ENCODE data around the gene FLT1.
A peak's percentile ranks its signal among the peaks of the same experiment; 100 is the strongest.

Gene FLT1

DNA sequence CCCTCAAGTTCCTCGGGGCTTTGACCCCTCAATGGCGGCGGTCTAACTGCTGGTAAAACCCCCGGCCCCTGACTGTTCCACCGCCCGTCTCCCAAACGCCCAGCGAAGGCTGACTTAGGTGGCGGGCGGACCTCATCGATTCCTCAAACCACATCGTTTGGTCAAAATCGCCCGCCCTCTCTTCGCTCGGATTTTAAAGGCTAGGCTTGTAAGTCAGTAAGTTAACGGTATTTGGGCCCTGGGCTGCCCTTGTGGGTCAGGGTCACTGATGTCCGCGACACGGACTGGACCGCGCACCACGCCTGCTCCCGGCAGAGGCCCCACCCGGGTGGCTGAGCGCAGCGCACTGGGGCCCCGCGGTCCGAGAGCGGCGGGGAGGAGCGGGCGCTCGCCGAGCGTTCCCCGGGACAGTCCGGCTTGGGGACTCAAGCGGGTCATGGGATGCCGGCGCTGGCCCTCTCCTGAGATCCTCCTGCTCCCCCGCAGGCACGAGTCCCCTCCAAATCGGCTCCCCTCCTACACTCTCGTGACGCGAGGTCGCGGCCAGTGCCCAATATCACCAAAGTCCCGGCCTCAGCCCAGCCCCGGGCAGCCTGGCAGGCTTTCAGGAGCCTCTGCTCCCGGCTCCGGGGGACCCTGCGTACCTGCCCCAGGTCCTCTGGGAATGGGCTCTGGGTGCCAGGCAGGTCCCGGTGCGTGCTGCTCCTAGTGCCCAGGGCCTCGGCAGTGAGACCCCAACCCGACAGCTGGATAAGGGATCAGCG, 1.0 kb downstream of the FLT1 start:
- Histone ChIP-seq H3K9ac (ENCODE audit: low read depth, low read length) (peak overlapping the region; percentile 47; the same call in 1 of the 2 replicates), H3K27ac (ENCODE audit: low read length) (no peak overlapping the region), H3K36me3 (ENCODE audit: insufficient read depth, low read length) (no peaks in the 10 kb centered on the region), H3K27me3 (ENCODE audit: insufficient read depth, low read length, poor library complexity) (peaks cover 5% of the 10 kb centered on the region), H4K20me1 (ENCODE audit: insufficient read depth, low read length) (no peaks in the 10 kb centered on the region), H3K9me3 (ENCODE audit: insufficient read depth, low read length, severe bottlenecking) (no peaks in the 10 kb centered on the region), H2AFZ (ENCODE audit: low read depth, low read length) (no peak overlapping the region), H3K4me3 (ENCODE audit: low read depth in 1 of 2, low read length in 2 of 2) (peak overlapping the region in 1 of 2 experiments; percentile 52; a peak in 2 of 4 replicates), H3K4me1 (ENCODE audit: insufficient read depth, low read length) (peaks cover 34% of the 10 kb centered on the region), H3K79me2 (ENCODE audit: insufficient read depth, low read length) (no peaks in the 10 kb centered on the region), H3K4me2 (ENCODE audit: insufficient read depth, low read length) (peak overlapping the region; percentile 62)
- TF ChIP-seq EZH2 (IDR thresholded peaks at IDR 0.05; ENCODE audit: borderline replicate concordance, low read depth, low read length, severe bottlenecking), result no peak
- TF ChIP-seq, protein P1, sequence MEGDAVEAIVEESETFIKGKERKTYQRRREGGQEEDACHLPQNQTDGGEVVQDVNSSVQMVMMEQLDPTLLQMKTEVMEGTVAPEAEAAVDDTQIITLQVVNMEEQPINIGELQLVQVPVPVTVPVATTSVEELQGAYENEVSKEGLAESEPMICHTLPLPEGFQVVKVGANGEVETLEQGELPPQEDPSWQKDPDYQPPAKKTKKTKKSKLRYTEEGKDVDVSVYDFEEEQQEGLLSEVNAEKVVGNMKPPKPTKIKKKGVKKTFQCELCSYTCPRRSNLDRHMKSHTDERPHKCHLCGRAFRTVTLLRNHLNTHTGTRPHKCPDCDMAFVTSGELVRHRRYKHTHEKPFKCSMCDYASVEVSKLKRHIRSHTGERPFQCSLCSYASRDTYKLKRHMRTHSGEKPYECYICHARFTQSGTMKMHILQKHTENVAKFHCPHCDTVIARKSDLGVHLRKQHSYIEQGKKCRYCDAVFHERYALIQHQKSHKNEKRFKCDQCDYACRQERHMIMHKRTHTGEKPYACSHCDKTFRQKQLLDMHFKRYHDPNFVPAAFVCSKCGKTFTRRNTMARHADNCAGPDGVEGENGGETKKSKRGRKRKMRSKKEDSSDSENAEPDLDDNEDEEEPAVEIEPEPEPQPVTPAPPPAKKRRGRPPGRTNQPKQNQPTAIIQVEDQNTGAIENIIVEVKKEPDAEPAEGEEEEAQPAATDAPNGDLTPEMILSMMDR (IDR thresholded peaks at IDR 0.05; ENCODE audit: borderline replicate concordance, extremely low read depth, low read length, poor library complexity, severe bottlenecking), result no peak
- no peak for ATAC-seq (ENCODE audit: insufficient read depth, low read depth)
- DNase-seq, result no peak

DNA sequence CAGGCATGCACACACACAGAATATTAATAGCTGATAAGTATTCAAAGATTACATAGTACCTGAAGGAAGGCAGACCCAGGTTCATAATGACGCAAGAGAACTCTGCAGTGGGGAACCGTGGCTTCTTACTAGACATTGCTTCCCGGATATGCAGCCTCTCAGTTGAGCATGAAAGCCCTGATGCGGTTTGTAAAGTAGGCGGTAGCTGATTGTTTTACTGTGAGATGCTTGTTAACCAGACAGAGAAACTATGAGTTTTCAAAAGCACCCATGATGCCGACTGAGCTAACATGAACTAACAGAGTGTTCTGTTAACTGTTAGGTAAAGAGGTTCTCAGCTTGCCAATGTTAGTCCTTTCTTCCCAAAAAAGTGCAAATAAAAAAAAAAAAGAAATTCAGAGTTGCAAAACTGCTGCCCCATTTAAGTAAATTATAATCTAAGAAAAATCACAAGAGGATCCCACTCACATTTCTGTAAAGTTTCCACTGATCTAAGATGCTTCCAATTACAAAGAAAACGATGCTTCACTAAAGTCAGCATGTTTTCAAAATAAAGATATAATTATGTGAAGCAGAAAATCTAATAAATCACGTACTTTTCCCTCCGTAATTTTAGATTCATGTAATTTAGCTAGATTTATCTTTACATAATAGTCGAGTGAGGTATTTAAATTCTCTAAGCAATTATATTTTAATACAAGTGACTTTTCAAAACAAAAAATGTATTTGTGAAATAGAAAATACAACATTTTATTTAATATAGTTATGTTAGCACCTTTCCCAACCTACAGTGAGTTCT, 2.2 kb downstream of the FLT1 start:
- peaks cover 34% of the 10 kb centered on the region for H3K4me1 ChIP-seq (ENCODE audit: insufficient read depth, low read length)
- 0 out of 2 replicates have a peak overlapping the region, but pooled peaks have one; percentile 0 for H3K4me2 ChIP-seq (ENCODE audit: insufficient read depth, low read length)
- no peak overlapping the region for H3K4me3 ChIP-seq (ENCODE audit: low read depth in 1 of 2, low read length in 2 of 2)
- ATAC-seq (ENCODE audit: insufficient read depth, low read depth) (peak; percentile 89), DNase-seq (peak; percentile 62)
- H3K79me2 ChIP-seq (ENCODE audit: insufficient read depth, low read length), result no peaks in the 10 kb centered on the region
- H3K27me3 ChIP-seq (ENCODE audit: insufficient read depth, low read length, poor library complexity), result peaks cover 5% of the 10 kb centered on the region
- no peak overlapping the region for H3K27ac ChIP-seq (ENCODE audit: low read length)
- TF ChIP-seq EZH2 (IDR thresholded peaks at IDR 0.05; ENCODE audit: borderline replicate concordance, low read depth, low read length, severe bottlenecking), result no peak
- TF ChIP-seq, protein P1 (IDR thresholded peaks at IDR 0.05; ENCODE audit: borderline replicate concordance, extremely low read depth, low read length, poor library complexity, severe bottlenecking), result no peak
- no peaks in the 10 kb centered on the region for H4K20me1 ChIP-seq (ENCODE audit: insufficient read depth, low read length)
- H3K36me3 ChIP-seq (ENCODE audit: insufficient read depth, low read length), result no peaks in the 10 kb centered on the region
- no peak overlapping the region for H2AFZ ChIP-seq (ENCODE audit: low read depth, low read length)
- H3K9ac ChIP-seq (ENCODE audit: low read depth, low read length), result no peak overlapping the region
- H3K9me3 ChIP-seq (ENCODE audit: insufficient read depth, low read length, severe bottlenecking), result no peaks in the 10 kb centered on the region

DNA sequence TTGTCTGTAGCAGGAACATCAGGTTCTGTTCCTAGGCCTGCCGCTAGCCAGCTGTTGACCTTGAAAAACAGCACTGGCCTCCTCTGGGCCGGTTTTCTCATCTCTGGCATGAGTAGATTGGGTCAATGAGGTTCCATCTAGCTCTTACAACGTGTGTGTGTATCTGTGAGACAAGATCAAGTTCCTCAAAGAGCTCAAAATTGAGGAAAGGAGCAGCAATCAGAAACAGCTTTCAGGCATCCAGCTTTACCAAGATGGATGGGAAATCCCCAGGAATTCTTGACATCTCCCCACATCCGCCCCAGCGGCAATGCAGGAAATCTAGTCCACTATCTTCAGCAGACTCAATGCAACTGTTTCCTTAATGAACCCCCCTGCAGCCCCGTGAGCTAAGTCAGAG, 4.9 kb downstream of the FLT1 start:
- Histone ChIP-seq H4K20me1 (ENCODE audit: insufficient read depth, low read length) (no peaks in the 10 kb centered on the region), H3K4me1 (ENCODE audit: insufficient read depth, low read length) (peaks cover 28% of the 10 kb centered on the region), H2AFZ (ENCODE audit: low read depth, low read length) (no peak overlapping the region), H3K4me2 (ENCODE audit: insufficient read depth, low read length) (no peak overlapping the region), H3K79me2 (ENCODE audit: insufficient read depth, low read length) (no peaks in the 10 kb centered on the region), H3K27me3 (ENCODE audit: insufficient read depth, low read length, poor library complexity) (peaks cover under 1% of the 10 kb centered on the region), H3K36me3 (ENCODE audit: insufficient read depth, low read length) (no peaks in the 10 kb centered on the region), H3K9me3 (ENCODE audit: insufficient read depth, low read length, severe bottlenecking) (no peaks in the 10 kb centered on the region), H3K27ac (ENCODE audit: low read length) (no peak overlapping the region), H3K4me3 (ENCODE audit: low read depth in 1 of 2, low read length in 2 of 2) (no peak overlapping the region), H3K9ac (ENCODE audit: low read depth, low read length) (no peak overlapping the region)
- no peak for DNase-seq
- ATAC-seq (ENCODE audit: insufficient read depth, low read depth), result no peak
- TF ChIP-seq, protein P1 (IDR thresholded peaks at IDR 0.05; ENCODE audit: borderline replicate concordance, extremely low read depth, low read length, poor library complexity, severe bottlenecking), result no peak
- no peak for TF ChIP-seq EZH2 (IDR thresholded peaks at IDR 0.05; ENCODE audit: borderline replicate concordance, low read depth, low read length, severe bottlenecking)

Measured in DND-41 (cell line).